GM18498 (cell line): ENCODE measurements around the gene ABCB6.

Source experiments
- ATAC-seq: cut with Tn5 transposase; IDR thresholded peaks from one replicate; pipeline ENCODE4 v1.9.1; 2021; ENCODE audit warnings: mild to moderate bottlenecking, moderate library complexity; ENCODE audit not compliant: unreplicated experiment

The ABCB6 gene

GRCh38 chr2:219245899-219246230 lies 27.1 kb upstream of the ABCB6 start:
- no peak for ATAC-seq

- ATAC-seq = peak; percentile 72
Observed at GRCh38 chr2:219245148-219245898, 26.6 kb upstream of the ABCB6 start, which contains the start of the genes GLB1L and STK16. Gene GLB1L (minus strand): TSS chr2:219245444. CDS start chr2:219243573, 1,871 bp downstream. Gene STK16 (plus strand): TSS chr2:219245479. CDS start chr2:219246000, 521 bp downstream.

GRCh38 chr2:219244789-219245147 lies 26.0 kb upstream of the ABCB6 start:
- ATAC-seq = no peak

GRCh38 chr2:219243291-219243761 lies 24.6 kb upstream of the ABCB6 start:
- no peak for ATAC-seq

- ATAC-seq = no peak
Observed at GRCh38 chr2:219234331-219234730, 15.6 kb upstream of the ABCB6 start.

GRCh38 chr2:219230059-219230540 lies 11.3 kb upstream of the ABCB6 start:
- no peak for ATAC-seq

GRCh38 chr2:219229305-219230058 lies 10.7 kb upstream of the ABCB6 start, which contains the start of the genes ANKZF1 and ATG9A:
Gene ANKZF1 (plus strand): TSS chr2:219229806. CDS start chr2:219230258, 452 bp downstream.
Gene ATG9A (minus strand): TSS chr2:219229636. CDS start chr2:219228024, 1,612 bp downstream.
- peak; percentile 96 for ATAC-seq

GRCh38 chr2:219228911-219229304 lies 10.2 kb upstream of the ABCB6 start:
- ATAC-seq = no peak

GRCh38 chr2:219228041-219228910 lies 9.5 kb upstream of the ABCB6 start:
- no peak for ATAC-seq

- no peak for ATAC-seq
Observed at GRCh38 chr2:219225350-219225749, 6.6 kb upstream of the ABCB6 start.

GRCh38 chr2:219223831-219224610 lies 5.3 kb upstream of the ABCB6 start:
- ATAC-seq = no peak

- no peak for ATAC-seq
Observed at GRCh38 chr2:219221957-219222518, 3.3 kb upstream of the ABCB6 start.

- ATAC-seq = no peak
Observed at GRCh38 chr2:219220652-219221402, 2.1 kb upstream of the ABCB6 start.

- ATAC-seq = no peak
Observed at GRCh38 chr2:219219784-219220532, 1.2 kb upstream of the ABCB6 start.

GRCh38 chr2:219218217-219218731 lies 484 bp downstream of the ABCB6 start:
- peak; percentile 27 for ATAC-seq

- no peak for ATAC-seq
Observed at GRCh38 chr2:219216535-219216915, 2.2 kb downstream of the ABCB6 start.

- ATAC-seq = no peak
Observed at GRCh38 chr2:219215871-219216534, 2.8 kb downstream of the ABCB6 start.

GRCh38 chr2:219214786-219215185 lies 4.0 kb downstream of the ABCB6 start:
- ATAC-seq = no peak
